RPMI7951 (cell line): ENCODE data around the gene FGF12. TPM values are rescaled to one million over a fixed set of nuclear protein-coding genes. Genes with fewer than 3 reads are reported as not detected.
A peak's percentile ranks its signal among the peaks of the same experiment; 100 is the strongest.

Experiments
- DNase-seq: peaks from one replicate; pipeline ENCODE4 v3.0.0-alpha.2; 2012; ENCODE audit warnings: low read depth
- total RNA-seq: library from RNA; depleted of rRNA; stranded (reverse); fragments of >200 nt; shearing (Covaris generic); gene quantifications from 2 replicates; pipeline ENCODE4 v1.2.3, GENCODE V29; 2014

The FGF12 gene
- total RNA-seq, 1 experiment from 2014 or later = 0.12 TPM

DNA sequence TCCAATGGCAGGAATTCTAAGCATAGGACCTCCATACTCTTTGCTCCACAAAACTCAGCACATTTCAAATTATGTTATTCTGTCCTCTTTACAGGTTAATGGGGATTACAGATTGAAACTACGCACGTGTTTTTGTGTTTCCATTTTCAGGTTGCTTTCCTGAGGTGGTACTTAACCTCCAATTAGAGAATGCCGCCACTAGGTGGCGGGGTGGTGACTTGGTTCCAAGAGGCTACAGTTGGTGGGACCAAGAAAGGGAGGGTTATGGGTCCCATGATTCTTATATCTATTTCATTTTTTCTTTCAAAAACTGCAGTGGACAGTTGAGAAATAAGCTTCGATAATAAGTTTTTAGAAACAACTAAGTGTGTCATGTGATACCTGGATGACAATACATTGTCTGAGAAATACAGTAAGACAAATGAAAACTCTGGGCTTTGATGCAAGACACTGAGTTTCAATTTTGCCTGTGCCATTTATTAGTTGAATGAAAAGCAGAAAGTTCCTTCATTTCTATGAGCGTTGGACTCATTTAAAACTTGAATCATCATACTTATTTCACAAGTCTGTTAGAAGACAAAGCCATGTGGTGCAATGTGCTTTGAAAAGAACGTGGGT, 539.0 kb downstream of the FGF12 start:
- DNase-seq = peak; percentile 57

DNA sequence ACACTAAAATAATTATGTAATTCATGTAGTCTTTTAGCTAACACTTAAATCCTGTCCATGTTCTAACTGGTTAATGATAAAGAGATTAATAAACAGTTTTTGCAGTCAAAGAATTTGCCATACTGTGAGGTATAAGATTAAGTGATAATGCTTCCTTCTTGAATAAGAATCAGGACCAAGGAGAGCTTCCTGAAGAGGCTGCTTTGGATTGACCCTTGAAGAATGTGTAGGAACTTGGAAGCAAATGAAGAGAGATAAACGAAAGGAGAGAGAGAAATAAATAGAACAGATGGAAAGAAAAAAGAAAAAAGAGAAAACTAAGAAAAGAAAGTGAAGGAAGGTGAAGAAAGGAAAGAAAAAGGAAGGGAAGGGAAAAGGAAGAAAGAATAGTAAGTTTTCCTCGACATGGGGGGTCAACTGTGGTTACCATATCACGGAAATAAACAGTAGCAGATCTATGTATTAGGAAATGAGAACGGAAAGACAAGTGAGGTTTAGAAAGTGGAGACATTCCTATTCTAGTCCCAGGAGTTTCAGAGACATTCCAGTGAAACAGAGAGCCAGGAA, 539.8 kb downstream of the FGF12 start:
- DNase-seq = peak; percentile 21

DNA sequence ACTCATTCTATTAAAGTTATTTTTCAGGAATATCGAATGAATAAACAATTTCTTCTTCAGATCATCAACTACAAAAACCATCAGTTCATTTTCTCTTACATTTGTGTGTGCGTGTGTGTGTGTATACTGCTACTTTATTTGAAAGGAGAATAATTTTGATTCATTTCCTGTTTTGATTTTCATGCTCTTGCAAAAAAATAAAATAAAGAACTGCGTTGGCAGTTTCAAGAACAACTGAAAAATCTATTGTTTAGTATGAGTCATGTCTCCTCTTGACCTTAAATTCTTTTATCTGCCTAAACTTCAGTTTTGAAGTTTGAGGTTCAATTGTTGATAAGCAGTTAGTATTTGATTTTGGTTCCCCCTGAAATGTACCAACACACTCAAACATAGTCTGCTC, 540.8 kb downstream of the FGF12 start:
- no peak for DNase-seq

DNA sequence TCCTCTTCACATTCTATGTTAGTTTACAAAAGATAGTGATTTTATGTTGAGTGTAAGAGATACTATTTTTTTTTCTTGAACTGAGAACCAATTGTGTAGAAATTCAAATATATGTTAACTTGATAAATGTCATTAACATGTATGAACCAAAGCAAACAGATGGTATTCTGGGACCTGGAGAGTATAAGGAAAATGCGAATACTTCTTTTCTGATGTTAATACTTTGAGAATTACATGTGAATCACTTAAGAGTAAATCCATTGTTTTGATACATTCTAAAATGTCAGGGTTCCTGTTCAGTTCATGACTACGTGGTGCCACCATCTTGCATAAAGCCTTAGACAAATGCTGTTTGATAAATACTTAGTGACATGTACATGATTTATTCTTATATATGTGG, 541.3 kb downstream of the FGF12 start:
- DNase-seq = no peak

DNA sequence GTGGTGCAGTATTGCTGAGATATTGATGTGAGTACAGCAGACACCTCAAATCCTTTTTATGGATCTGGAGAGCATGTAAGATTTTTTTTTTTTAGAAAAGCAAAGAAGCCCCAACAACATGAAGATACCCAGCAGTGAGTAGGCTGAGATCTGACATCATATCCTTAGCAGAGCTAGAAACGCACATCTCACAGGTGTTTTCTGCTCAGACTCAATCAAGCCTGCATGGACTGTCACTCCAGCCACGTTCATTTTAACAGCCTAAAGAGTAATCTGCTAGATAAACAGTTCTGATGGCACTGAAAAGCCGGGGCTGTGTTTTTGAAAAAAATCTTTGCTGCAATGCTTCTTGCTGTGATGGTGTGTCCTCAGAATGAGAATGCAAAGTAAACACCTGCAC, 544.2 kb downstream of the FGF12 start:
- DNase-seq = no peak

DNA sequence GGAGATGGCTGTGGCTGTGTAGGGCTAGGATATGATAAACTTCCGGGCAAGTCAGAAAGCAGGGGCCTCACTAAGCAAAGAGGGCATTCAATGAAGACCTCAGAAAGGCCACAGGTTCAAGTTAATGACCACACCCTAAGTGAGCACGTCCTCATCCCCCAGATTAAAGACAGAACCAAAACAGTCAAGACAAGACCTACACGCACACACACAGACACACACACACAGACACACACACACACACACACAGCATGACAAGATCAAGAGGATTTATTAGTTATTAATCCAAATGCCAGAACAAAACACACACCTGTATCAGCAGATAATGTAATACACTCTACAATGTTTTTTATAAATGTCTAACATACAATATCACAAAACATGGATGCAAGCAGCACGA, 546.2 kb downstream of the FGF12 start:
- no peak for DNase-seq

DNA sequence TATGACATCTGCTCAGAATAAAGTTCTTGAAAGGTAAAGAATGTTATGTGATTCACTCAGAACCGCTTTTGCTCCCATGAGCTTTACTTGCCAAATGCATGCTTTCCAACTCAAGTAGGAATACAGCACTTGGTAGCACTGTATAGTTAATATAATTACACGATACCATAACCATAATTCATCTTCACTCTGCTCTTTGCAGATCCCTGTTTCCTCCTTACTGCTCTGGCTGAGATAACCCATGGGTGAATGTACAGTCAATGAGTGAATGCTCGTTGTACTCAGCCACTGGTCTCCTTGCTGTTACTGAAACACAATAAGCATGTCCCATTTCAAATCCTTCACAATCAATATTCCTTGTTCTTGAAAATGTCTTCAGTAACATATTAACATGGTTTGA, 550.0 kb downstream of the FGF12 start:
- DNase-seq = no peak

DNA sequence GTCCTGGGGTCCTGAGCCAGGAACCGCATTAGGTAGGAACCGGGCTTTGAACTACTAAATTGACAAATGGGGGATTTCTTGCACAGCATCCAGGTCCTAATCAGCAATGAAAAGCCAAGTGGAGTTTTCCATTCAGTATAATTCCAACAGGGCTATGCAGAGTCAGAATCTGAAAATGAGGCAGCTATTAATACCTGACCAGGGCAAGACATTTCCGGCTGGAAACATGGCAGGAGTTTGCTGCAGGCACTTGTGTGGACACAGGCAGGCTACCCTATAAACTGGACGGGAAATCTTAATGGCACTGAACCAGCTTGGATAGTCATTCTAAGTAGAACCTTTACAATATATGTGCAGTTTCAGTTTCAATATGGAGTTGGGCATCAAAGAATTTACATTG, 553.1 kb downstream of the FGF12 start:
- peak; percentile 49 for DNase-seq

DNA sequence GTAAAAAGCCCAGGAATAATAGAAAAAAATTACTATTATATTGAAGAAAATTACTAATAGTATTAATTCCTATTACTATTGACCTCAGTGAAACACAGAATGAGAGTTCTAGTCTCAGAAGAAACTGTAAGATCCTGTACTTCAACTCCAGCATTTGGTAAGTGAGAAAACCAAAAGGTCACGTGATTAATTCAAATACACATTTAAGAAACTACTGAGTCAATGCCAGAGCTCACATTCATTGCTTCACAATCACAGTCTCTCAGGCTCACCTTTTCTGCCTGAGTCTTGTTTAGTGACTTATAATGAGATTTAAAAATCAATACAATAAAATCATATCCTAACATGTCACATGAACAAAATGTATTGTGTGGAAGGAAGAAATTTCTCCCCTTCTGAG, 556.1 kb downstream of the FGF12 start:
- DNase-seq = no peak

DNA sequence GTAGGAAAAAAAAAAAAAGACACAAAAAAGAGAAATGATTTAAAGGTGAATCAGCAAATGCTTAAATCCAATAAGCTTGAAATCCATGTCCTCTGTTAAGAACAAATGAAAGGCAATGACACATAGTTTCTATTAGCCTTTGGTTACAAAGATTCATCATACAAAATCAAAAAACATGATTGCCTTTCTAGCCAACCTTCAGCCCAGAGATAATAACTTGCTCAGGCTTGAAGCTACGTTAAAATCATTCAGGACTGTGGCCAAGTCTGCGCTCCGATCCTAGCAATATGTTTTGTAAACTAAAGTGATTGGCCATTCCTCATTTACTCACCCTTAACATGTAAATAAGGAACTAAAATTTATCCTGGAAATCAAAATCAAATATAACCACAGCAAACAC, 556.7 kb downstream of the FGF12 start:
- DNase-seq = no peak

DNA sequence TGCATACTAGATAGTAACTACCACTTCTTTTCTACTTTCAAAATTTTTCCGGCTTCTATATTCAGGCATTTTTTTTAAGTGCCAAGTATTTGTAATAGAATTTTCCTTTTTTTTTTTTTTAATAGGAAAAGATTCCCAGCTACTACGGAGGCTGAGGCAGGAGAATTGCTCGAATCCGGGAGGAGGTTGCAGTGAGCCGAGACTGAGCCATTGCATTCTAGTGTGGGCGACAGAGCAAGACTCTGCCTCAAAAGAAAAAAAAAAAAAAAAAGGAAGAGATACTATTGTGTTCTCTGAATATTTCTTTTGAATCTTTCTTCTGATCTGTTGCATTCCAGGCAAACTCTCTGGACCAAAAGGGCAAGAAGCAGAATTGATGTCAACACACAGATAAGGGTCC, 557.3 kb downstream of the FGF12 start:
- DNase-seq = no peak

DNA sequence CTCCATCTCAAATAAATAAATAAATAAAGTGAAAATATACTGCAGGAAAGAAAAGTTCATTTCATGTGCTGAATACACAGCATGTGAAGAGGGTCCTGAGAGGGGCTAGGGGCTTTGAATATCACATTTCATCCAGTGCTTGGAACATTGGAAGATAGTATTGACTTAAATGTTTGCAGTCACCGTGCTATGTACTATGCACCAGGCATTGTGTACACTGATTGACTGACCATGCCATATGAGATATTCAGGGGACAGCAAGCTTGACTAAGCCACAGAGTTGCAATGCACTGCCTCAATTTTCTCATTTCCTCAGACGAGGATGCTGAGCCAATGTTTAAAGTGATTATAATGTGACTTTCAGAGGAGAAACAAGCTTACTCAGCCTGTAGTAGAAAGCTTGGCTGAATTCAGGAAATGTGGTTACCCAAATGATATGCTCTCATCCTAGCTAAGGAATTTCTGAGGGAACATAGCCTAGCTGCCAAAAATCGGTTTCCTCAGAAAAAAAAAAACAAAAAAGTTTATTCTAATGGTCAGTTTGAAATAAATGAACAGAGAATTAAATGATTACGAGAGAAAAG, 557.9 kb downstream of the FGF12 start:
- peak; percentile 52 for DNase-seq

DNA sequence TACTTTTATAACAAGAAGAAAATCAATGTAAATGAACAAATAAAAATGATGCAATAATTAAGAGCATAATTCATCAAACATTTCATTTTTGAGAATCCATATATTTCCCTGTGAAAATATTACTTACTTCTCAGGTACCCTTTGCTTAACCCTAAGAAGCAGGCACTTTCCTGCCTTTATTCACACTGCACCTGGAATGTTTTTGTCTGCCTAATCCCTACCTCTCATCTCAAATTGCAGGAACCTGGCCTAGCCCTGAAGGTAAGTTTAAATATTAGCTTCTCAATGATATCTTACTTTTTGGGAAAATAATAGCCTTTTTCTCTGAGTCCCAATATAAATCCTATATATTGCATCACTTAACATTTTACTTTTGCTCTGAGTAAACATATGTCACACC, 559.1 kb downstream of the FGF12 start:
- no peak for DNase-seq

DNA sequence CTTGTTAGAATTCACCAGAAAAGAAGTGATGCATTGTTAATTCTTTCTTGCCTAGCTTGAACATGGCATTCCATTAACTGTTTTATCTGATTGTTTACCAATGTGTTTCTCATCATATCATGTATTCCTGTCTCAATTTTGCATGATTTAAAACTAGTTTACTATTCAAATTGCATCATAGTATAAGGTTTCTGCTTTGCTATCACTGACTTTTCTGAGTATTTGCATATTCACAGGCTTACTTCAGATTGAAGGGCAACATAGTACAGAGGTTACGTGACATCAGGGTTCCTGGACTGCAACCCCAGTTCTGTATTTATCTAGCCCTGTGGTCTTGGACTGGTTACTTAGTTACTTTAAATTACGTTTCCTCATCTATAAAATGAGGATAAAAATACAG, 561.8 kb downstream of the FGF12 start:
- no peak for DNase-seq

DNA sequence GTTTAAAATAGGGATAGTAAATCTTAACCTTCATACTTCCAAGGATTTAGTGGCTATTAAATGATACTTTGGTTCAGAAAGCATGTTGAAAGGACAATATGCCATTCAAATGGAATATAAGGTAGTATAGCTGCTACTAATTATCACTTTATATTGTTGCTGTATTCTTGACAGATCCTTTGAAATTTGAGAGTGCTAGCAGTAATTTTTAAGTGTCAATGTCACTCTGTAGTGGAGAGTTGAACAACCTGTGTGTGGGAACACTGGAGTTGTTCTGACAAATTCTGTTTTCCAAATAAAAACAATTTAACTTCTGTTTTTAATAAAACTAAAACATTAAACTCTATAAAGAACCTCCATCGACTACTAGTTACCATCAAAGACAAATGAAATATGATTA, 565.7 kb downstream of the FGF12 start:
- DNase-seq = no peak

DNA sequence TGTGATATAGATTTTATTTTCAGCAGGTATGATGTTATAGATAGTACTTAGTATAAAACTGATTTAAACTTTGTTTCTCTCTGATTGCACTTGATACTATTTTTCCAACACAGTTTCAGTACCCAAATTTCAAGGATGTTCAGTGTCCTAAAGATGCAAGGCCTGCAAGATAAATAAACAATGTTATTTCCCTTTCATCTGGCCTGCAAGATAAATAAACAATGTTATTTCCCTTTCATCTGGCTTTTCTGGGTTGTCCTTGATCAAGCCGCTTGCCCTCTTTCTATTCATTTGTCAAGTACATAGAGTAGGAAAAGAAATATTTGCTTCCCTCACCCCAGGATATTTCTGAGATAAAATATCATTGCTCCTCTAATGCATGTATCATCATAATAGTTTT, 571.0 kb downstream of the FGF12 start:
- no peak for DNase-seq

DNA sequence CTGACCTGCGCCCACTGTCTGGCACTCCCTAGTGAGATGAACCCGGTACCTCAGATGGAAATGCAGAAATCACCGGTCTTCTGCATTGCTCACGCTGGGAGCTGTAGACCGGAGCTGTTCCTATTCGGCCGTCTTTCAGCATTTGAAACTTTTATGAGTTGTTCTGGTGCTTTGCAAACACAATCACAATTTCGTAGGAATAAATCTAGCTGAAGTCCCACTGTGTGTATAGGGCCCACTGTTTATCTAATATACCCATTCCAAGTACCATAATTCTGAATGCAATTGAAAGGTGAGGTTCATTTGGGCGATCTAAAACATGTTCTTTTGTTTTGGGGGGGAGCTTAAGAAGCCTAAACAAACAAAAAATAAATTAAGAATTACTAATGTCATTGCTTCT, 572.1 kb downstream of the FGF12 start:
- DNase-seq = no peak

DNA sequence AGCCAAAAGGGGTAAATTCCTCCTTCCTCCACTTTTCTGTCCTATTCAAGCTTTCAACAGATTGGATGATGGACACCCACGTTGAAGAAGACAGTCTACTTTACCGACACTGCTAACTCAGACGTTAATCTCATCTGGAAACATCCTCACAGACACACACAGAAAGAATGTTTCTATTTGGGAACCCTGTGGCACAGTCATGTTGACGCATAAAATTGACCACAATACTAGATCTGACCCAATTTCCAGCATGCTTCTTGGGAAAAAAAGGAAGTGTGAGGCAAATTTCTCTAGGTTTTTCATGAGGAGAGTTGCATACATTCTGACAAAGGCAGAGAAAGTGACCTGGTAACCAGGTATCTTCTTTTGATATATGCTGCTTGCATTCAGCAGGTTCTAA, 594.1 kb downstream of the FGF12 start:
- peak; percentile 67 for DNase-seq

DNA sequence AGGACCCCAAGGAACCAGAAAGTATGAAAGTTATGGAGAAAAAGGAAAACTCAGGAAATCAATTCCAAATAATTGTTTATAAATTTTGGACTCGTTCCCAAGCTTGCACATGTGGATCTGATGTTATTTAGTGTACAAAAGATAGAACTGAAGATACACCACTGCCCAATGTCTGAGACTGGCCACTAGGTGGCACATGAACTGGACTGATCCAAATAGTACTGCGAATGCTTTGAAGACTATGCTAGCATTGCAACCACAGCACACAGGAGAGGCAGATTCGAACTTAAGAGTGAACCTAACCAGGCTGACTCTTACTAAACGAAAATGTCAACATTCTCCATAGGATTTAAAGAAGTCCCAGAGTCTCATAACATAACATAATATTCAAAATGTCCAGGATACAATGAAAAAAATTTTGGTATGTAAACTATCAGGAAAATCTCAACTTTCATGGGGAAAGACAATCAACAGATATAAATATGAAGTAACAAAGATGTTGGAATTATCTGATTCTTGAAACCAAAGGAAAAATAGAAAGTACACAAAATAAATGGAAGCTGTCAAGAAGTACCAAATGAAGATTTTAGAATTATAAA, 596.7 kb downstream of the FGF12 start:
- peak; percentile 64 for DNase-seq

DNA sequence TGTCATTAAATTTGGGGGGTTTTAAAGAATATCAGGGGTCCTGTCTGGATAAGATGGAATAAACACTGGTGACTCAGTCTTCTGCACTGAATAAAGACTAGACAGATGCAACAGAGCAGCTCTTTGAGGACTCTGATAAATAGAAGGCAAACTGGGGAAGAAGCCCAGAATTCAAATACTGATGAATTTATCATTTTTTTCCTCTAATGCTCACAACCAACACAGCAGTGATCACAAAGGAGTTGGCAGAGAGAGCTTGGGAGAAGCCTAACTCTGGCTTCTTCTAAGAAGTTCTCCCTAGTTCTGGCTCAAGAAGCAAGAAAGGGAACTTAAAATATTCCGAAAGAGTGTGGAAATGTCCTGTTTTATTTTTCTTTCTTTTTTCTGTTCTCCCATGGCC, 597.8 kb downstream of the FGF12 start:
- no peak for DNase-seq

DNA sequence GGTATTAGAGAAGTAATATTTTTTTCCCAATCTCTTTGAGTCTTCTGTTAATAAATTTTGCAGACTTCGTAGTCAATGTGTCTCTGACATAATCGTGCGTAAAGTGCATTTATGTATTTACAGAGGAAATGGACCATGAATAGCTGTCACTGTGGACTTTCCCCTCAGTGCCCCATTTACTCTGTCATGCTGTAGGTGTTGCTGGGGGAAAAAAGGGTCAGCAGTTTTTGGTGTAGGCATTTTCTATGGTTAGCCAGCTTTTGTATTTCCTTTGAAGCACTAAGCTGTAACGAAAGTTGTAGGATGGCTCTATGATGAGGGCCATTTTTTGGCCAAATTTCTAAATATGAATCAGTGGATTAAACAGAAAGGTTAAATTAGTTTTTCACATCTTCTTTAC, 598.4 kb downstream of the FGF12 start:
- no peak for DNase-seq

DNA sequence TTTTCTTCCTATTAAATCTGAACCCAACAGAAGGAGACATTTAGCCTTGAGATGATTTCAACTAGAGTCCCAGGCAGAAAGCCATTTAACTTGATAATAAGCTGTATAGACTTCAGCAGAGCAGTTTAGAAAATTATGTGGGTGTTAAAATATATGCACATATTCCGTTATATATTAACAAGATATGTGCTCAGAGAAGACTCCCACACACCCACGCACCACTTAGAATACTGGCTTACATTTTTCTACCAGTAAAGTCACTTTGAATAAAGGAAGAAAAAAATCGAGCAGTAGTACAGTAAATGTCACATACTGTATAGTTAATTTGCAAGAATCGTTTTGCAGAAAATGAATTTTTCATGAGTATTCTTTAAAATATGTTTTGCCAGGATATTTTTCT, 599.3 kb downstream of the FGF12 start:
- no peak for DNase-seq

DNA sequence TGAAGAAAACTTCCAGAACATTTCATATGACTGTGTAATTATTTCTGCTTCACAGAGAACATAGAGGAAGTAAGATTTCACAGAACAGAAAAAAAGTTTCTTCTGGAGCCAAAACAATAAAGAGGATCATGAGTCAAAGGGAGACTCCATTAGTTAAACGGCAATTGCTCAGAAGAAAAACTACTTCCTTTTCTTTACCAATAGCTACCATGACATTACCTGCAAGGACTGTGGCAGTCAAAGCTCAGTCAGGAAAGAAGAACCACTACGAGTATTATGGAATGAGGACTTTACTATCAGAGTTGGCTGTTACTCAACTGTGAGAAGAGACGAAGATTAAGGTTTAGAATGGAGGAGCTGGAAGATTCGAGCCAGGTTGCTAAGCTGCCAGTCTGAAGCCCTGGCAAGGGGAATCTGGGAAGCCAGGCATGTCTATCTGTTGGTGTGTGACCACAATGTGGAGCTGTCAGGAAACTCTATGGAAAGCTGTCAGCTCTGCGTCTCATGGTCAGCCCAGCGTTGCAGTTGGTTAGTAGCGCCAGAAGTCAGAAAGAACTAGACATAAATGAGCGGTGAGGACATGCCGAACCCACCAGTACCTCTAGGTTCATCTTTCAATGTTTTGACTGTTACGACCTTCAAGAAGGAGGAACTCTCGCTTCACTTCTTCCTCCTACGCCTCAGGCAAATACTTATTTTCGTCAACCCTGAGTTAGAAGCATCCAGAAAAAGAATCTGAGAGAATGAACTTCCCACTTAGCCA, 604.3 kb downstream of the FGF12 start:
- peak; percentile 52 for DNase-seq
